Jurkat, Clone E6-1 (cell line): ENCODE data around the gene ZNF608.

Source experiments
- DNase-seq: peaks from one replicate; pipeline ENCODE4 v3.0.0-alpha.2; 2011; ENCODE audit warnings: low read depth, low spot score
- H3K4me3 ChIP-seq: 2 replicates; pipeline ENCODE4 v1.5.1; 2011; ENCODE audit warnings: mild to moderate bottlenecking, low read length, control low read depth, moderate library complexity

Gene ZNF608

GRCh38 chr5:124740071-124740470, 6.4 kb downstream of the ZNF608 start:
- no peak overlapping the region for H3K4me3 ChIP-seq
- DNase-seq, result no peak

- no peak for DNase-seq
- no peak overlapping the region for H3K4me3 ChIP-seq
Observed at GRCh38 chr5:124739634-124740025, 6.8 kb downstream of the ZNF608 start.

- no peak for DNase-seq
Observed at GRCh38 chr5:124738681-124739633, 7.5 kb downstream of the ZNF608 start.

GRCh38 chr5:124737651-124738050, 8.8 kb downstream of the ZNF608 start:
- DNase-seq, result no peak
- H3K4me3 ChIP-seq, result no peak overlapping the region

More at GRCh38 chr5:124738681-124739633, 7.5 kb downstream of the ZNF608 start:
- H3K4me3 ChIP-seq, result no peak overlapping the region

DNA sequence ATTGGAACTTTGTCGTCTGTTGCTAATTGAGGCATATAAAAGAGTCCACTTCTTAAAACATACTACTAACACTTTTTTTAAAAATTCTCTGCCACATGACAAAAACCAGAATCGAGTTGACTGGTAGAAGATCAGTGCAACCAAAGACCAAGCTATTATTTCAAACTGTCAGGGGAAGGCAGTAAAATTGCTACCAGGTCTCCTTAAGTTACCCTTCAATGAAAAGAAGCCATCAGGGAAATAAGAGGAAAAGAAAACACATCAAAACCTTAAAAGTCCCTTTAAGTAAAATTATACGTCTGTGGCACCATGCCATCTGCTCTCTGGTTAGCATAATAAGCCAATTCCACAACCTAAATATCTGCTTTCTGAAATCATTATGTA, 9.6 kb downstream of the ZNF608 start:
- H3K4me3 ChIP-seq, result no peak overlapping the region
- DNase-seq, result no peak

DNA sequence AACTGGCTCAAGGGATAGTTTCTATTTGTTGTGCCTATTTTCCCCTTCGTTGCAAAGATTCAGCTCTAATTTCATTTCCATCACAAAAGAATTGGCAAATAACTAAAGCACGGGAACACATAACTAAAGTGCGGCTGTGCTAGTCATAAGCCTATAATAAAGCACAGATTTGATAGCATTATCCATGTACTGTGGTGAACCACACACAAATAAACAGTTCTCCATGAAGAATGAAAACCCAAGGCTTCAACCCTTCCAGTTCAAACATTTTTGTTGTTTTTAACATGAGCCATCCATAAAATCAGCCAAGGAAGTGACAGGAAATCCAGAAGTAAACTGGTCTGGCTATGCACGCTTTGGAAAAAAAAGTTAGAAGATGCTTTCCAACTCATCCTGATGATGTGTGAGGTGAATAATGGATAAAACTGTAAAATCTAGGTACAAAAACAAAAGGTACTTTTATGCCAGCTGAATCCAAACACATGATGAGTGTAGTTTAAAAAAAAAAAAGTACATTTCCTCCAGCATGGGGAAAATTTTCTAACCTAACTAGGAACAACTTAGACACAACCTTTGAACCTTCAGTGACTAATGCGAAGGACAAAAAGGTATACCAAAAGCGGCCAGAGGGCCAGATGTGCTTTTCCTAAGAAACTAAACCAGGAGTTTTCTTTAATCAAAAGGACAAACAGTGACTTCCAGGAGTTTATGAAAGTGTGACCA, 10.2 kb downstream of the ZNF608 start:
- no peak overlapping the region for H3K4me3 ChIP-seq
- DNase-seq, result no peak

- H3K4me3 ChIP-seq, result no peak overlapping the region
- DNase-seq, result no peak
Observed at GRCh38 chr5:124735169-124735858, 11.1 kb downstream of the ZNF608 start.

GRCh38 chr5:124734574-124735168, 11.8 kb downstream of the ZNF608 start:
- no peak overlapping the region for H3K4me3 ChIP-seq

DNA sequence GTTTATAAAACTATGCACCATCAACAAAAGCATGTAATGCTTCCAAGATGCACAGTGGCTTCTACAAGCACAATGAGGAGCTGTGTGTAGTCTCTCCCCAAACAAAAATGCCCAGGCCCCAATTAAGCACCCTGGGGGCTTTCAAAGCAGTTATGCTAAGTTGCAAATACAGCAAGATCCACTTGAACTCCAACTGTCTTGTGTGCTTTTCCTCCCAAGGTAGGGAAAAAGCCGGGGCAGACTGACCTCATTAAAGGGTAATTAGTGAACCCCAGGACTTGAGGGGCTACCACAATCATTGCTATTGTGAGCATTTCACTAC, 13.1 kb downstream of the ZNF608 start:
- DNase-seq, result no peak
- H3K4me3 ChIP-seq, result no peak overlapping the region

More at GRCh38 chr5:124734574-124735168, 11.8 kb downstream of the ZNF608 start:
- no peak for DNase-seq

GRCh38 chr5:124732428-124733328, 13.8 kb downstream of the ZNF608 start:
- H3K4me3 ChIP-seq, result no peak overlapping the region
- DNase-seq, result no peak

DNA sequence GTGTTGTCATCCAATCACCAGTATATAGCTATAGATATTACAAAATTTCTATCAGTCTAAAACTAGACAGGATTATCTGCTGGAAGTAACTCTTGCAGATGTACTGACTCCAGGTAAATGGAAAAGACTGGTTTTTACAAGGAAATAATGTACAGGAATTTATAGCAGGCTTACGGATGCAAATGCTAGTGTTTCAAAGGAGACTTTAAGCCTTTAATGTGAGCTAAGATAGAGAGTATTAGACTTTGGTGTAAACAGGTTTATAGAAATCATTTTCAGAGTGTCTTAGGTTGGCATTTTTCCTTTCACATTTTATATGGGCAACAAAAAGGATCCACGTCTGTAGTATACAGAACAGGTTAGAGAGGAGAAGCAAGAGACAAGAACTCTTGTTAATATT, 16.1 kb downstream of the ZNF608 start:
- H3K4me3 ChIP-seq, result no peak overlapping the region
- no peak for DNase-seq

DNA sequence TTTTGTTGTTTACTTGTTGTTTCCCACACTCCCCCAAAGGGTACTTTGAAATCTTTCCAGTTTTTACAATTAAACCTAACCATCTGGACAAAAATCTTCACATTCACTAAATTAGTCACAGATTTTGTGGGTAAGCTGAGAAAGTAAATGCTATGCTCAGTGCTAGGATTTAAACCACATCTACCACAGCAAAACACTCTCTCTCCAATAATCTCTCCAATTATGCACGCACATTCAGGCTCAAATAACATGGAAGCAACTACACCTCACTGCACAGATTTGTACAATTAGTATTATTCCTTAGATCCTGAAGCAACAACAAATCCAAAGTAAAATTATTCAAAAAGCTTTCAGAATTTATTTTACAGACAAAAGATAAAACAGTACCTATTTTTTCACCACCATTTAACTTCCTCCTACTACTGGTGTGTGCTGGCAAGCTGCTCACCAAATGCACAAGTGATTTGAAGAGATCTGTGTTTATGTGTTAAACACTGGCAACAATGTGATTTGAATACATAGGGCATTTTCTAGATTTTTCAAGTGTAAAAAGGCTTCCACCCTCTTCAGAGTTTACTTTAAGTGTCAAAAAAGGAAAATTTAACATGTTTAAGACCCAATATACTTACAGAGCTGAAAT, 16.6 kb downstream of the ZNF608 start:
- no peak for DNase-seq
- no peak overlapping the region for H3K4me3 ChIP-seq

DNA sequence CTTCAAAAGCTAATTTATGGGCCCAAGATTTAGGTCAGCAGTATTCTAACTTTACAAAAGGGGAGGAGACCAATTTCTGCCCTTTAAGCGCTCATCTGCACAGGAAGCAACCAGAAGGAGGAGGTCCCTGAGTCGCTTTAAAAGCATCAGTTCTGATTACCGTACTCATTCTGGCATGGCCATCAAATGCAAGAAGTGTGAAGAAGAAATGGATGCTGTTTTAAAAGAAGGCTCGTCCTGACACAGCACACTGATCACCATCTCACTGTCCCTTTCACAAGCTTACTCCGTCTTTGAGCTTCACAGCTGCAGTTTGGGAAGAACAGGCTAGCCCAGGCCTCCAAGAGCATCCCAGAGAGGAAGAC, 17.5 kb downstream of the ZNF608 start:
- H3K4me3 ChIP-seq, result no peak overlapping the region
- DNase-seq, result no peak

DNA sequence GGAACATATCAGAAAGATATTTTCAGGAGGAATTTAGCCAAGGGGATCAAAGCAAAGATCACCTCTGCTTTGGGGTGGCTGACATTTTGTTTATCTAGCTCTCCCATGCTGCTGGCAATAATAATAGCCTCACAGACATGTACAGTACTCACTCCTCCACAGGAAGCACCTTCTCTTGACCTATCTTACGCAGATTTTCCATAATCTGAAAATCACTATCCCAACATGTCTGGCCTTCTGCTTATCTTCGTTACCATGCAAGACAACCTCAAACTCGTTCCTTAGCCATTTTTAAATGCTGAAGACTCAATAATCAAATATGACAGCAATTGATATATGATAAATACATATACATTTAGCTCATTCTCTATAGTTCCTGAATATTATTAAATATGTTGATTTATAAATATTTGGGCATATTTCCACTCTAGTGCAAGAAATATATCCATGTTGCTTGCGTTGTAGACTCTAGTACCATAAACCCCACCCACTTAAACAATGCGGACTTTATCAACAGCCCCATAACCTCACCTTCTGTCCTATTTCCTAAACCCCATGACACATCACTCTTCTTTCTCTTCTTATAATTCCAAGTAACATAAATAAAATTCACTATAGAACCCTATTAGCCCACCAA, 18.0 kb downstream of the ZNF608 start:
- no peak overlapping the region for H3K4me3 ChIP-seq
- DNase-seq, result no peak

DNA sequence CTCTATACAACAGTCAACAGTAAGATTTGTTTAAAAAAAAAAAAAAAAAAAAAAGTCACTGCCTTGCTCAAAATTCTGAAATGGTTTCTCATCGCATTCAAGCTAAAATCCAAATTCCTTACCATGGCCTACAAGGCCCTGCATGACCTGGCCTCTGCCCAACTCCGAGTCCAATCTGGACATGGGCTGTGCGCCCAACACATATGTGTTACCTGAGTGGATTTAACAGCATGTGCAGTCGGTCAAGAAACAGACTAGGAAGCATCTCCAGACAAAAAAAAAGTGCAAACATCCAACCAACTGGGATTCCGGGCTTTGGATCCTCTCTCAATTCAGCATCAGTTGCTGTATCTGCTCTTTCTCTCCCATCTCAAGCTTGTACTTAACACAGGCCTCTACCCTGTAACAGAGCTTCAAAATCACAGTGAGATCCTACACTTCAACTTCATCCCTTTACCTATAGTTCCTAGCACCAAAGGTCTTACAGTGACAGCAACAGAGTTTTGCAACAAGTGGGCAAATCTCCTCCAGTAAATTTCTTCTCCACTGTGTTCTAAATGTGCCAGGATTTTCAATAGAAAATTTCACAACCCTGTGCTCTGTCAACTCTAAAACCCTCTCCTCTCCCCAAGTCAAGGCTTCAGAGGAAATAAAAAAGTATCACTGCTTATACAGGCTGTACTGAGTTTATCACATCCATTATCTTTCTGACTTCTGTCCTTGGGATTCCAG, 19.6 kb downstream of the ZNF608 start:
- no peak for DNase-seq
- no peak overlapping the region for H3K4me3 ChIP-seq

- H3K4me3 ChIP-seq, result no peak overlapping the region
- no peak for DNase-seq
Observed at GRCh38 chr5:124725622-124726258, 20.7 kb downstream of the ZNF608 start.

DNA sequence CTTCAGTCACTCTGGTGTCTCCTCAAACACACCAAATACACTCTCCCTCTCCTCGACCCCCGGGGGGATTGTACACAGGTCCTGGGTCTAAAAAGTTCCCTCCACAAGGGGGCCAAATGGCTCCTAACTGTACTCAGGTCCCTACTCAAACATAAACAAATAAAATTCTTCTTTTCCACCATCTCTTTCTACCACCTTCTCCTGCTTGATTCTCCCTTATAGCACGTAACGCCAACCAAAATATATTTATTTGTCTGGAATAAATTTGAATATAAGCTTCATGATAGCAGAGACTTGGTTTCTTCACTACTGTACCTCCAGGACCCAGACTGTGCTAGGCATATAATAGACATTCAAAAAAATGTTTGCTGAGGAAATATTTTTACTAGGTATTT, 21.4 kb downstream of the ZNF608 start:
- no peak overlapping the region for H3K4me3 ChIP-seq

More for the DNA sequence above, 21.4 kb downstream of the ZNF608 start:
- no peak for DNase-seq
